GM23248 (cell line): Measurements from ENCODE around the gene IFT43.

ENCODE experiments used
- EZH2 ChIP-seq: fragments of 200-600 bp; sonication (generic); IDR thresholded peaks from 2 replicates; pipeline ENCODE4 v1.6.1; 2018; ENCODE audit warnings: antibody characterized with exemption, mild to moderate bottlenecking; ENCODE audit not compliant: insufficient read depth, poor library complexity, severe bottlenecking
- EZH2phosphoT487 ChIP-seq: fragments of 200-600 bp; sonication (generic); IDR thresholded peaks from 2 replicates; pipeline ENCODE4 v1.6.1; 2018; ENCODE audit warnings: antibody characterized with exemption, moderate library complexity, mild to moderate bottlenecking, low read depth; ENCODE audit not compliant: insufficient read depth

GRCh38 chr14:76113691-76114090 lies 128.1 kb downstream of the IFT43 start:
- TF ChIP-seq EZH2, result no peak
- TF ChIP-seq EZH2phosphoT487, result no peak
